CD4-positive, alpha-beta T cell treated with Interleukin-17A for 1 hour (primary cell): Measurements from ENCODE around the gene SNN.

ENCODE experiments used
- DNase-seq: peaks from one replicate; pipeline ENCODE4 v3.0.0-alpha.2; 2020

SNN gene

DNA sequence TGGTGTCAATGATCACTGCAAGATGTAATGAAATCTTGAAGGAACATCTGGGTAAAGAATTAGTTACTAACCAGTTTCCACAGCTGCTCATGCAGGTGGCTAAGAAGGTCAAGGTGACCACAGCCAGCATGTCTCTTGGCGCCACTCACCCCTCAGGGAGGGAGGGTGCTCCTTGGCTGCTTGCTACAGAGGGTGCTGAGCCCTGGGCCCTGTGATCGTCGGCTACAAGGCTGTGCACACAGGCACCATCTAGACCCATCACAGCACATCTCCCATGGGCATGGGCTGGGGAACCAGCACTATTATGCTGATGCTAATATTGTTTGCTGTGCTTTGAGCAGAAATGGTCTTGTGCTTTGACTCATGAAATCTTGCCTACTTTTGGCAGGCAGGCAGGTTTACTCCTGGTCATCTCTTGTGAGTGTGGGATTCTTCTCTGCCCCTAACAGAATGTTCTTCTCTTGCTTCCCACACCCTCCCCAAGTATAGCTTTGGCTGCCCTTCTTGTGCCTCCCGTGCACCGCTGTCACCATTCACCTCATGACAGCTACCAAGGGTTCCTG, 38.0 kb downstream of the SNN start:
- no peak for DNase-seq

DNA sequence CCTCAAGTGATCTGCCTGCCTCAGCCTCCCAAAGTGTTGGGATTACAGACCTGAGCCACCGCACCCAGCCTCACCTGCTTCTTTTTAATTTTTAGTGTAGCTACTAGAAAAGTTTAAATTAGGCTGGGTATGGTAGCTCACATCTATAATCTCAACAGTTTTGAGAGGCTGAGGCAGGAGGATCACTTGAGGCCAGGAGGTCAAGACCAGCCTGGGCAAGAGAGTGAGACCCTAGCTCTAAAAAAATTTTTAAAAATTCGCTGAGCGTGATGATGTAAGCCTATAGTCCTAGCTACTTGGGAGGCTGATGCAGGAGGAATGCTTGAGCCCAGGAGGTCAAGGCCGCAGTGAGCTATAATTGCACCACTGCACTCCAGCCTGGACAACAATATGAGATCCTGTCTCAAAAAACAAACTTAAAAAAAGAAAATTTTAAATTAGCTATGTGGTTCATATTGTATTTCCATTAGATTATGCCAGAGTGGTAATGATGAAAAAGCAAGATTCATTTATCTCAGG, 39.5 kb downstream of the SNN start:
- DNase-seq, result no peak

GRCh38 chr16:11708421-11708820, 40.2 kb downstream of the SNN start:
- DNase-seq, result no peak

DNA sequence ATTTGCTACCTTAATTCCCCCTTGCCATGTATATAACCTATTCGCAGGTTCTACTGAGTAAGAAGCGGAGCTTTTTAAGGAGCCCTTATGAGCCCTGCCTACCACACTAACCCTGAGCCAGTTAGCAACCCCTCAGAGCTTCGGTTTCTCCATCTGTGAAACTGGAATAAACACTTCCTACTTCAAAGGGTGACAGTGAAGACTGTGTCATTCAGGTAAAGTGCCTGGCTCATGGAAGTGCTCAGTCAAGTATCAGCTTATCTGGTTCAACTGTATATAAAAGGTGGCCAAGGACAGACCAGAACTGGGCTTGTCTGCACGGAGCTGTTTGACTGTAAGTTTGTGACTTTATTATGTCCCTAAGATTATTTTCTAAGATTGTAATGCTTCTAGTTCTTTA, 43.4 kb downstream of the SNN start:
- DNase-seq, result no peak

- DNase-seq, result no peak
Observed at GRCh38 chr16:11712122-11712521, 43.9 kb downstream of the SNN start.

DNA sequence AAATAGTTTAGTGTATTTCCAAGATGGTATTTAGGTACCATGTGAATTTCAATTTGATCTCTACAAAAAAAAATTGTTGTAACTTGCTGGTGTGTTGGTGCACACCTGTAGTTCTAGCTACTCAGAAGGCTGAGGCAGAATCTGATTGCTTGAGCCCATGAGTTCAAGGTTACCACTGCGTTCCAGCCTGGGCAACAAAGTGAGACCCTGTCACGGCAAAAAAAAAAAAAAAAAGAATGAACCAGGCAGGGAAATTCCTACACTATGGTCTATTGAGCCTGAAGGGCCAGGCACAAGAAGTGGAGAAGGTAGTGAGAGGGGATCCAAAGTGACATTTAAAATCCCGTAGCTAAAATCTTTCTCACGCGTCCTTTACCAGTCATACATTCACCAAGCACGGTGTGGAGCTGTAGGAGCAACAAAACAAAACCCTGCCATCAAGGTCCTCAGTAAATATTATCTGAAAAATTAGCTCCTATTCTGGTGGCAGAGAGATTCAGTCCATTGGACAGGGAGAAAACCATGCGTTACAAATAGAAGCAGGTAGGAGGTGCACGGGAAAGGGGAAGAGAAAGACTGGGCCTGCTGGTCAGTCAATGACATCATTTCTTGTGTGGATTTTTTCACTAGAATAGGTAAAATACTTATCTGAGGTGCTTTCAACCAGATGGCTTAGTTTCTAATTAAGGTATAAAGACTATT, 47.1 kb downstream of the SNN start:
- no peak for DNase-seq

GRCh38 chr16:11716336-11716735, 48.1 kb downstream of the SNN start:
- DNase-seq, result no peak

DNA sequence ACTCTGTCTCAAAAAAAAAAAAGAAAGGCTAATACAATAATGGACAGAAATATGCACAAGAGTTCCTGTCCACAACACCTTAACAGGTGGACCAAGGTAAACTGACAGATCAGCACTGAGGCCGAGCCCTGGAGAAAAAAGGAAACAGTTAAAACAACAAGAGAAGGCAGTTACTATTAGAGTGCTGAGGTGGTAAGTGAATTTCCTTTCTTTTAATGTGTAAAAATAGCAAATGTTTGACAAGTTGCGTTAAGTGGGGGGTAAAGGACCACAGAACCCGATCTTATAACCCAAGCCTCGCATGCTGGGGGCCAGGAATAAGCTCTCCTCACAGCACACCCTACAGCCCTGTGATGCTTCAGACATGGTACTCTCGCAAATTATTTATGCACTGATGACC, 49.6 kb downstream of the SNN start:
- no peak for DNase-seq

- no peak for DNase-seq
Observed at GRCh38 chr16:11719171-11719570, 50.9 kb downstream of the SNN start.

DNA sequence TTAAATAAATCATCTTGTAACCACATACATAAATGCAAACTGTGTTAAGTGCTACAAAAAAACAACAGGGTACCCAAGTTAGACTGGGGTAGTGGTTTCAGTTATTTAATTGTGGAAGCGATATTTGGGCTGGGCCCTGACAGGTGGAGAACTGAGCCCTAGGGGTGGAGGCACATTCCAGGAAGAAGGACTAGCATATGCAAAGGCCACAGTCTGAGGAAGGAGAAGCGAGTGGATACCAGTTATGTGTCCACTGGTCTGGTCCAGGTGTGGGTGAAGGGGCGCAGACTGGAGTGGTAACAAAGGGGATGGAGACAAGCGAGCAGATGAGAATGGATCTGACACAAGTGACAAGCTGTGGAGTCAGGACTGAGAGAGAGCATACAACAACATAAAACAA, 51.5 kb downstream of the SNN start:
- no peak for DNase-seq

- no peak for DNase-seq
Observed at GRCh38 chr16:11721781-11722467, 53.7 kb downstream of the SNN start.

- DNase-seq, result no peak
Observed at GRCh38 chr16:11722468-11722808, 54.2 kb downstream of the SNN start.

DNA sequence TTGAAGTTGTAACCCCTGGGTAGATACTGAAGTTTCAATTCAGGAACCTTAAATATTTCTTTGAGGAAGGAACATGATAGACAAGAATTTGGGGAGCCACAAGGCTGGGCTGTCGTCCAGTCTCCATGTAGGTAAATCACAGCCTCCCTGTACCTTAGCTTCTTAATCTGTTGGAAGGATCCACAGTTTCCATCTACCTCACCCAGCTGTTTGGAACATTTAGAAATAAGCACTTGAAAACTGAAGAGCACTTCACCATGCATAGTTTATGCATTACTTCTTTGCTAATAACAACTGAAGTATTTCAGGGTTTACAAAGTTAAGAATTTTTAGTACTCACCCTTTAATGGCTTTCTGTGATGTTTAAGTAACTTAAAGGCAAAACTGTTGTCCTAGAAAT, 57.2 kb downstream of the SNN start:
- DNase-seq, result no peak

GRCh38 chr16:11726008-11726407, 57.8 kb downstream of the SNN start:
- DNase-seq, result no peak

DNA sequence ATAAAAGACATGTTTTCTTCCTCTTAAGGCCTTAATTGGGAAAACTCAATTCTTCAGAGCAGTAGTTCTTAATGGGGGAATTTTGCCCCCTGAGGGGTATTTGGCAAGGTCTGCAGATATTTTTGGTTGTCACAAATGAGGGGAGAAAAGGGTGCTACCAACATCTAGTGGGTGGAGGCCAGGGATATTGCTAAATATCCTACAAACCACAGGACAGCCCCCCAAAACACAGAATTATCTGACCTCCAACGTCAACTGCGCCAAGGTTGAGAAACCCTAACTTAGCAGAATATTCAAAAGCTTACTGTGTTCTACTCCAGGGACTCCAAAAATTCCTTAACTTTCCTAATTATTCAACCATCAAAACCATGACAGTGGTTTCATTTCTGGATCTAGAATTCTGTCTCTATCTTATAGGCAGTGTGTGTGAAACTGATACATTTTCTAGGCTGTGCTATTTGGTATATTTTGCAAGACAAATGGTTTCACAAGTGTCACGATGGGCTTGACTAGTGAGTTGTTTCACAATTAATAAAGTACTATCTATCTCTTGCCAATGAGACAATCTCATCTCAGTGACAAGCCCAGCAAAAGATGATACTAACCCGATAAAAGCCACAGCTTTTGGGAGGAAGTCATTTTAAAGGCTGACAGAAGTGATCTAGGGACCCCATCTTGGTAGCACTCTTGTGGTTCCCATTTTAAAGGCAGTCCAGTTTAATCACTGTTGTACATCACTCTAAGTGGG, 59.7 kb downstream of the SNN start:
- DNase-seq, result no peak
